GM18508 (cell line): Measurements from ENCODE around the gene NBPF12.
"Not testable (repeated sequence)": the region's sequence is repeated elsewhere in the genome, so short reads cannot be mapped to it uniquely, and the experiment has no call there.

Source experiments
- ATAC-seq: cut with Tn5 transposase; IDR thresholded peaks from one replicate; pipeline ENCODE4 v1.9.1; 2021; ENCODE audit warnings: moderate number of reproducible peaks; ENCODE audit not compliant: insufficient read depth, unreplicated experiment

Gene NBPF12, protein sequence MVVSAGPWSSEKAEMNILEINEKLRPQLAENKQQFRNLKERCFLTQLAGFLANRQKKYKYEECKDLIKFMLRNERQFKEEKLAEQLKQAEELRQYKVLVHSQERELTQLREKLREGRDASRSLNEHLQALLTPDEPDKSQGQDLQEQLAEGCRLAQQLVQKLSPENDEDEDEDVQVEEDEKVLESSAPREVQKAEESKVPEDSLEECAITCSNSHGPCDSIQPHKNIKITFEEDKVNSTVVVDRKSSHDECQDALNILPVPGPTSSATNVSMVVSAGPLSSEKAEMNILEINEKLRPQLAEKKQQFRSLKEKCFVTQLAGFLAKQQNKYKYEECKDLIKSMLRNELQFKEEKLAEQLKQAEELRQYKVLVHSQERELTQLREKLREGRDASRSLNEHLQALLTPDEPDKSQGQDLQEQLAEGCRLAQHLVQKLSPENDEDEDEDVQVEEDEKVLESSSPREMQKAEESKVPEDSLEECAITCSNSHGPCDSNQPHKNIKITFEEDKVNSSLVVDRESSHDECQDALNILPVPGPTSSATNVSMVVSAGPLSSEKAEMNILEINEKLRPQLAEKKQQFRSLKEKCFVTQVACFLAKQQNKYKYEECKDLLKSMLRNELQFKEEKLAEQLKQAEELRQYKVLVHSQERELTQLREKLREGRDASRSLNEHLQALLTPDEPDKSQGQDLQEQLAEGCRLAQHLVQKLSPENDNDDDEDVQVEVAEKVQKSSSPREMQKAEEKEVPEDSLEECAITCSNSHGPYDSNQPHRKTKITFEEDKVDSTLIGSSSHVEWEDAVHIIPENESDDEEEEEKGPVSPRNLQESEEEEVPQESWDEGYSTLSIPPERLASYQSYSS (N-terminal part only)

DNA sequence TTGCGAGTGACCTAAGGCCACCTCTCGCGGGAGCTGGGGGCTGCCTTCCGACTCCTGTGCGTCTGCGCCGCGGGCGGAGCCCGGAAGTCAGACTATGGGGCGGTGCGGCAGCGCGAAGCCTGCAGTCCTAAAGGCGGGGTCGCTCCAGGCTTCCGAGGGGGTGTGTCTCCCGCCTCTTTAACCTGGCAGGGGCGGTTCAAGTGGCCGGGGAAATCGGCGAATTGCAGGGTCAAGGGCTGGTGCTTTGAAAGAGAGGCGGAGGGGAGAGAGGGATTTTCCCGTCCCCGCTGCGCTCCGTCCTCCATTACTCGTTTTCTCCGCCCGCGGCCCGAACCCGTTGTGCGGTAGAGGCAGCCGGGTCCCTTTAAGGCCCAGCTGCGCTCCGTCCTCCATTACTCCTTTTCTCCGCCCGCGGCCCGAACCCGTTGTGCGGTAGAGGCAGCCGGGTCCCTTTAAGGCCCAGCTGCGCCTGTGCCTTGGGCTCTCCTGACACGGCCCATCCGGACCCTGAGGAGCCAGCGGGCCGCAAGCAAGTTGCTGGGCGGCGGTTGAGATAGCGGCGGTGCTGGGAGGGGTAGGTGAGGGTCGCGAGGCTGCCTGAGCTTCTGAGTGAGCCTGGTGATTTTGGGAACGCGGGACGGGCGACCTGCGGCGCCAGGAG lies at the start of gene NBPF12:
NBPF12 (plus strand) TSS at position 83 of the 661 bp plus-strand sequence. CDS start 21,820 bp downstream, outside the sequence.
- not testable (repeated sequence) for ATAC-seq

DNA sequence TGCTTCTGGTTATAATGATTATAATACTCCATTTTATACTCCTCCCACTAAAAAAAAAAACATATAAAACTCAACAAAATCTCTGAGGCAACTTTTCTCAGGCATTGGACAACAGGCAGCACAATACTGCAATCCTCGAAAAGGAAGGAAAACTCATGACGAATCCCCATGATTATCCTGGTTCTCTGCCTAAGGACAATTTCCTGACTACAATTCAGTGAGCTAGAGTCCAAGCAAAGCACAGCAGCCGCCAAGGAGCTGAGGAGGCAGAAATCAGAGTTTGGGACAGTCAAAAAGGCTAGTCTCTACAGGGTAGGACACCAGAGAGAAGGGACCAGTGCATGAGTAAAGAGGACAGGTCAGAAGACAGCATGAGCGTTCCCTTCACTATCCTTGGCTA lies 46.8 kb upstream of the NBPF12 start:
- ATAC-seq: not testable (repeated sequence)

GRCh38 chr1:146892331-146892730 lies 45.8 kb upstream of the NBPF12 start:
- ATAC-seq: not testable (repeated sequence)

DNA sequence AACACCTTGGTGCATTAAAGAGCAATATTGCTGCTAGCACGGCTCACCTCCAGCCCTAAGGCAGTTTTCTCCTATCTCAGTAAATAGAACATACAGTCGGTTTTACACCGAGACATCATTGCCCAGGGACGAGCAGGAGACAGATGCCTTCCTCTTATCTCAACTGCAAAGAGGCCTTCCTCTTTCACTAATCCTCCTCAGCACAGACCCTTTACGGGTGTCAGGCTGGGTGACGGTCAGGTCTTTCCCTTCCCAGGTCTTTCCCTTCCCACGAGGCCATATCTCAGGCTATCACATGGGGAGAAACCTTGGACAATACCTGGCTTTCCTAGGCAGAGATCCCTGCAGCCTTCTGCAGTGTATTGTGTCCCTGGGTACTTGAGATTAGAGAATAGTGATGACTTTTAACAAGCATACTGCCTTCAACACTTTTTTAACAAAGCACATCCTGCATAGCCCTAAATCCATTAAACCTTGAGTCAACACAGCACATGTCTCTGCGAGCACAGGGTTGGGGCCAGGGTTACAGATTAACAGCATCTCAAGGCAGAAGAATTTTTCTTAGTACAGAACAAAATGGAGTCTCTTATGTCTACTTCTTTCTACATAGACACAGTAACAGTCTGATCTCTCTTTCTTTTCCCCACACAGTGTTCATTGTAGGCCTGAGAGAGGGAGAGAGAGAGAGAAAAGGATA lies 30.4 kb upstream of the NBPF12 start:
- ATAC-seq: not testable (repeated sequence)

DNA sequence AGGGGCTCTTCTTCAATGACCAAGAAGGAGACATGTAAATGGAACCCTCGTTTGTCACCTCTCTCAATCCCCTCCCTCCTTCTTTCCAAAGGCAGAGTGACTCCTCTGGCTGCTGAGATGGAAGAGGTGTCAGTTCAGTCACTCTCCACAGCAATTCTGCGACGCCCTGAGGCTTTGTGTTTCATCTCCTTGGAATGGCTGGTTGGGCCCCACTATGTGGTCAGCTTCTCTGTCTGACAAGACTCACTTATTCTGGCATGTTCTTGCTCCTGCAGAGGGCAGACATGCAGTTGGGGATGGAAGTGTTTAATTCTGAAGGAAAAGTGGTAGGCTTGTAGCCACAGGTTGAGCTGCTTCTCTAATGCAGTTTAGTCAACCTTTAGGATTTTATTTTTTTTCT lies 25.1 kb upstream of the NBPF12 start:
- ATAC-seq: not testable (repeated sequence)

DNA sequence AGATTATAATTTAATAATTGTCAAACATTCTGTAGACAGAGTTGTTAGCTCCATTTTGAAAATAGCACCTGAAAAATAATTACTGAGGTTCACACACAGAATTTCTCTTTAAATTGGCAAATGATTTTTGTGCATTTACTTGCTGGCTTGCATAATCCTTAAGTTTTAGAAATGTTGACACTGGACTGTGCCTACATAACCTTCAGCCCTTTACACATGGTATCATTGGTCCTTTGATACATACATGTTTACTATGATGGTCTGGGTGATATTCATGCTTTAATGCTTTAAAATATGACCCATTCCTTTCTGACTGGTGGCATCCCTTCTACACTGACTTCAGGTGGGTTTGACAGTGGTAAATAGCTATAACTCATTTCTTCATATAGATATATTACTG lies 17.3 kb upstream of the NBPF12 start:
- ATAC-seq: not testable (repeated sequence)

DNA sequence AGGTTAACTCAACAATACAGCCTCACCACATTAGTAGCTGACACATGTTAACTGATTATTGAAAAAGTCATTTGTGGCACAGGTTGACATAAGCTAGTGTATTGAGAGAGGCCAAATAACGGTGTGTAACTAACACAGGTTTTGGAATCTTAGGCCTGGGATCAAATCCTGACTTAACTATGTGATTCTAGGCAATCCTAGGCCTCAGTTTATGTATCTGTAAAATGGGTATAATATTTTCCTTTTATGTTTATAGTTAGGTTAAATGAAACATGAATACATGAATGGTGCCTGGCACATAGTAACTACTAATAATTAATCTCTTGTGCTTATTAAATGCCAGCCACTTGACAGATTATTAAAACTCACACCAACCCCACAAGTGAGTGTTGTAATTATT lies 15.5 kb upstream of the NBPF12 start:
- ATAC-seq: not testable (repeated sequence)

GRCh38 chr1:146924106-146924505 lies 14.0 kb upstream of the NBPF12 start:
- not testable (repeated sequence) for ATAC-seq

DNA sequence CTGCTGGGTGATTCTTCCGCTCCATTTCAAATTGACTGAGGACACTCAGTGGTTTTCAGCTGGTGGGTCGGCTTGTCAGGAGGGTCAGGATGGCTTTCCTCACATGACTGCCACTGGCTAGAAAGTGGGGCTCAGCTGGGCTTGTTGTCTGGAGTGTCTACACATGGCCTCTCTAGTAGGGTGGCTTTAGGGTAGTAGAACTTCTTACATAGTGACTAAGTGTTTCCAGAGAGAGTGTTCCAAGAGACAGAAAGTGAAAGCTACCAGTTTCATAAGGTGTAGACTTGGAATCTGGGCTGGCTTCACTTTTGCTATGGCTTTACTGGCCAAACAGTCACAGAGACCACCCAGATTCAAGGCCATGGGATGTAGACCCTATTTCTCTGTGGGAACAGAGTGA lies 11.7 kb upstream of the NBPF12 start:
- ATAC-seq: not testable (repeated sequence)

DNA sequence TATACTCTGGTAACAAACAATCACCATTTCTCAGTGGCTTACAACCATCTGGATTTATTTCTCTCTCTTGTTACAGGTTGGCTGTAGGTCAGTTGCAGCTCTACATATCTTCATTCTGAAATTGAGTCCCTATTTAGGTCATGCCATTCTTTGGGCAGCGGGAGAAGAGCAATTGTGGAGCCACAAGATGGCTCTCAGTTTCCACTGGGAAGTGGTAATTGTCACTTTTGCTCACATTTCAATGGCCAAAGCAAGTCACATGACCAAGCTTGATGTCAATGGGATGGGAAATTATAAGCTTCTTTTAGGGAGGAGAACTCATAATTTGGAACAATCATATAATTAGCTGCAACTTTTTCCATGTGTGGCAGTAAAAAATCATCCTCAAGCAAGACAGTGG lies 7.9 kb upstream of the NBPF12 start:
- ATAC-seq: not testable (repeated sequence)

DNA sequence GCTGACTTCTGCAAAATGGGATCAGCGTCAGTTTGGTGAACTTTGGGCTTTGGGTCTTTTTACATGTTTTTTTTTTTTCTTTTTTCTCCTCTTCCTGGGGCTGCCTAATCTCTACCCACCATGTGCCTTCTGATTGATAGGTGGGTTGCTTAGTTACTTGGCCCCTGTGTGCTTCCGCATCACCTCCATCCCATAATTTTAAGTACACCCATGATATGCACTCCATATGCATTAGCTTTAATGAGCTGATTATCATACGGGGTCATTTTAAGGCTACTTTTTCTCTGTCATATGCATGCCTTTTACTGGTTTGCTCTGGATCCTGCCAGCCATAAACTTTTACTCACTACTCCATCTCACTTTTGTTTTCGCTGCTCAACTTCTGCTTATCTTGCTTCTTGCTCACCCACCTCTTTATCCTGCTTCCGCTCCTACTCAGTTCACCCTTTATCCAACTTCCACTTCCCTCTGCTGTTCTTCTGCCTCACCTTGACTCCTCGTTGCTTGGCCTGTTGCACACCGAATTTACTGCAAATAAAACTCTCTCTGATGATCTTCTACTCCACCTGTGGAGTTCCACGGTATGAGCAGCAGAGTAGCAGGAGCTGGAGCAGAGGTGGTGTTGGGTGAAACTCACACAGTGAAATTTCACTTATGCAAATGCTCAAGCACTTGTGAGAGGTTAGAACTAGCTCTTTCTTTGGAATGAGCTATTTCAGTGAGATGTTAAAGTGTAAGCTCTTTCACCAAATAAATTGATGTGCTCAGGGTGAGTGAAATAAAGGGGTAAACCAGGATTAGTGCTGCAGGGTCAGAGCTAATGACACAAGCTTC lies 3.5 kb upstream of the NBPF12 start:
- peak; percentile 40 for ATAC-seq

DNA sequence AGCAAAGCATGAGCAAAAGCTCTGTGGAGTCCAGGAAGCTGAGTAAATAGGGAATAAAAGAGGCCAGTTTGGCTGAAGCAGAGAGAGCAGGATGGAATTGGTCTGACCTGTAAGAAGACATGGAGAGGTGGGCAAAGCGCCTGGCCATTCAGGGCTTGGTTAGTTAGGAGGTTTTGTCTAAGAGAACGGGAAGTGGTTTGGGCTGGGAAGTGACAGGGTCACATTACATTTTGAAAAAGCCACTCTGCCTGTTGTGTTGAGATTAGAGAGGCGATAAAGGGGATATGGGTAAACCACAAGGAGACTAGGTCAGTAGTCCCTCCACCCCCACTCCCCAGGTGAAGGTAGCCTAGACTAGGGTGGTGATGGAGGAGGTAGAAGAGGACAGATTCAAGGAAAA lies 662 bp upstream of the NBPF12 start:
- ATAC-seq: not testable (repeated sequence)

GRCh38 chr1:146938927-146939786 lies 1.0 kb downstream of the NBPF12 start:
- not testable (repeated sequence) for ATAC-seq

GRCh38 chr1:146940293-146940692 lies 2.2 kb downstream of the NBPF12 start:
- not testable (repeated sequence) for ATAC-seq

DNA sequence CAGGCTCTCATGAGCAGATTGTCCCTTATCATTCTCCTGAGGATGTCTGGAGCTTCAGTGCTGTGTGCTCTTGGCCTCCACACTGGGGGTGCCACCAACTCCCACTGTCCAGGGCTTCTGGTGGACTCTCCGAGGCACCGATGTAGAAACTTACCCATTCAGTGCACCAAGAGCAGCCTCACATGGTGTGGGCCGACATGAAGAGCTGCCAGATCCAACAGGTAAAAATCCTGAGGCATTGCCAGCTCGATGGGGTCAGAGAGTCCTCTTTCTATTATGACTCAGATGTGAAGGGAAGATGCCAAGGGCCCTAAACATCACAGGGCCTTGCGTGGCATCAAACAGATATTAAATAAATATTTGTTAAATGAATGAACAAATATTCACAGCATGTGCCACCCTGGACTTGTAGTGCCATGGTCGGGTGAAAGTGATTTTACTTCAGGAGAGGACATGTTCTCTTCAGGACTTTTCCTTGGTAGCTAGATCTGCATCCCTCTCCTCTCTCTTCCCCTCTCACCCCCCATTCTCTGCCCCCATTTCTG lies 5.3 kb downstream of the NBPF12 start:
- ATAC-seq: not testable (repeated sequence)

- ATAC-seq: not testable (repeated sequence)
These were observed 10.0 kb downstream of the NBPF12 start for GRCh38 chr1:146948127-146948526.

GRCh38 chr1:146964340-146964739 lies 26.2 kb downstream of the NBPF12 start:
- not testable (repeated sequence) for ATAC-seq

GRCh38 chr1:146966351-146966750 lies 28.2 kb downstream of the NBPF12 start:
- not testable (repeated sequence) for ATAC-seq
